ENCODE results near the gene TMEM106A. TPM values are rescaled to one million over a fixed set of nuclear protein-coding genes. Genes with fewer than 3 reads are reported as not detected.

The TMEM106A gene
- total and polyA plus RNA-seq, 9 of the 15 experiments (the other 6 are each of a cell fraction or from before 2014, with no cell fraction given), result 0.03 to 0.29 (median 0.15) TPM

DNA sequence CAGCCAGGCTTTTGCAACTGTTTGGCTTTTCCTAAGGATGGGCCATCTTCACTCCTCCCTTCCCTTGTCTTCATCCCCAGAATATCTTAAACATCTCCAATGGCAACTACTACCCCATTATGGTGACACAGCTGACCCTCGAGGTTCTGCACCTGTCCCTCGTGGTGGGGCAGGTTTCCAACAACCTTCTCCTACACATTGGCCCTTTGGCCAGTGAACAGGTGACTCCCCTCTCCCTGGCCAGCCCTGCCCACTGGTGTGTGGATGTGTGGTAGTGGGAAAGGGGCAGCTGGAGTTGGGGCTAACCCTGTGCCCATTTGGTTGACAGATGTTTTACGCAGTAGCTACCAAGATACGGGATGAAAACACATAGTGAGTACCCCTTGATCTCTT, 4.7 kb downstream of the TMEM106A start:
- in situ Hi-C loops (cut with MboI) (no loop called here), intact Hi-C loops (cut with micrococcal nuclease) (no loop called here)
- no peaks in the 10 kb centered on the region for H4K20me1 ChIP-seq (replicated peaks; ENCODE audit: control insufficient read depth, insufficient read depth, low read length)
- no peak overlapping the region for H3K4me2 ChIP-seq (ENCODE audit: insufficient read depth, low read length)
- WGBS (ENCODE audit: insufficient coverage, low coverage, missing lambda C conversion rate), result 44% methylated on average over 4 of the region's 4 CpGs
- H3K27me3 ChIP-seq (ENCODE audit: control insufficient read depth in 2 of 2, insufficient read depth in 2 of 2, low read length in 2 of 2), result no peaks in the 10 kb centered on the region
- H2AFZ ChIP-seq (ENCODE audit: low read depth, low read length), result no peak overlapping the region
- H3K36me3 ChIP-seq (ENCODE audit: control insufficient read depth, insufficient read depth, low read length), result no peaks in the 10 kb centered on the region; the same call in 2 of the 3 replicates
- TF ChIP-seq, protein P1, sequence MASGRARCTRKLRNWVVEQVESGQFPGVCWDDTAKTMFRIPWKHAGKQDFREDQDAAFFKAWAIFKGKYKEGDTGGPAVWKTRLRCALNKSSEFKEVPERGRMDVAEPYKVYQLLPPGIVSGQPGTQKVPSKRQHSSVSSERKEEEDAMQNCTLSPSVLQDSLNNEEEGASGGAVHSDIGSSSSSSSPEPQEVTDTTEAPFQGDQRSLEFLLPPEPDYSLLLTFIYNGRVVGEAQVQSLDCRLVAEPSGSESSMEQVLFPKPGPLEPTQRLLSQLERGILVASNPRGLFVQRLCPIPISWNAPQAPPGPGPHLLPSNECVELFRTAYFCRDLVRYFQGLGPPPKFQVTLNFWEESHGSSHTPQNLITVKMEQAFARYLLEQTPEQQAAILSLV (tag; IDR thresholded peaks at IDR 0.05), result no peak
- TF ChIP-seq STAG1 (CRISPR knock-in tag; IDR thresholded peaks at IDR 0.05; ENCODE audit: borderline replicate concordance), result no peak
- TF ChIP-seq NCOA1 (IDR thresholded peaks at IDR 0.05; ENCODE audit: low read depth), result no peak
- no peak for TF ChIP-seq NONO (IDR thresholded peaks at IDR 0.05; ENCODE audit: low read depth in 2 of 2, low read length in 1 of 2)
- no peak for TF ChIP-seq HNRNPLL (IDR thresholded peaks at IDR 0.05; ENCODE audit: low read depth, low read length, poor library complexity, severe bottlenecking)
- TF ChIP-seq, protein P2, sequence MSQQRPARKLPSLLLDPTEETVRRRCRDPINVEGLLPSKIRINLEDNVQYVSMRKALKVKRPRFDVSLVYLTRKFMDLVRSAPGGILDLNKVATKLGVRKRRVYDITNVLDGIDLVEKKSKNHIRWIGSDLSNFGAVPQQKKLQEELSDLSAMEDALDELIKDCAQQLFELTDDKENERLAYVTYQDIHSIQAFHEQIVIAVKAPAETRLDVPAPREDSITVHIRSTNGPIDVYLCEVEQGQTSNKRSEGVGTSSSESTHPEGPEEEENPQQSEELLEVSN (IDR thresholded peaks at IDR 0.05; ENCODE audit: borderline replicate concordance in 1 of 2, extremely low read depth in 1 of 2, insufficient read depth in 1 of 2, insufficient read length in 1 of 2, low read depth in 1 of 2, low read length in 1 of 2, poor library complexity in 1 of 2, severe bottlenecking in 1 of 2), result no peak
- TF ChIP-seq SMARCA4 (IDR thresholded peaks at IDR 0.05), result no peak
- no peak for TF ChIP-seq RFX1 (IDR thresholded peaks at IDR 0.05)
- TF ChIP-seq HDGF (IDR thresholded peaks at IDR 0.05), result no peak
- no peak for TF ChIP-seq SMARCE1 (IDR thresholded peaks at IDR 0.05)
- TF ChIP-seq, protein P3, sequence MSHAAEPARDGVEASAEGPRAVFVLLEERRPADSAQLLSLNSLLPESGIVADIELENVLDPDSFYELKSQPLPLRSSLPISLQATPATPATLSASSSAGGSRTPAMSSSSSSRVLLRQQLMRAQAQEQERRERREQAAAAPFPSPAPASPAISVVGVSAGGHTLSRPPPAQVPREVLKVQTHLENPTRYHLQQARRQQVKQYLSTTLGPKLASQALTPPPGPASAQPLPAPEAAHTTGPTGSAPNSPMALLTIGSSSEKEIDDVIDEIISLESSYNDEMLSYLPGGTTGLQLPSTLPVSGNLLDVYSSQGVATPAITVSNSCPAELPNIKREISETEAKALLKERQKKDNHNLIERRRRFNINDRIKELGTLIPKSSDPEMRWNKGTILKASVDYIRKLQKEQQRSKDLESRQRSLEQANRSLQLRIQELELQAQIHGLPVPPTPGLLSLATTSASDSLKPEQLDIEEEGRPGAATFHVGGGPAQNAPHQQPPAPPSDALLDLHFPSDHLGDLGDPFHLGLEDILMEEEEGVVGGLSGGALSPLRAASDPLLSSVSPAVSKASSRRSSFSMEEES (CRISPR knock-in tag; IDR thresholded peaks at IDR 0.05), result no peak
- TF ChIP-seq, protein P4, sequence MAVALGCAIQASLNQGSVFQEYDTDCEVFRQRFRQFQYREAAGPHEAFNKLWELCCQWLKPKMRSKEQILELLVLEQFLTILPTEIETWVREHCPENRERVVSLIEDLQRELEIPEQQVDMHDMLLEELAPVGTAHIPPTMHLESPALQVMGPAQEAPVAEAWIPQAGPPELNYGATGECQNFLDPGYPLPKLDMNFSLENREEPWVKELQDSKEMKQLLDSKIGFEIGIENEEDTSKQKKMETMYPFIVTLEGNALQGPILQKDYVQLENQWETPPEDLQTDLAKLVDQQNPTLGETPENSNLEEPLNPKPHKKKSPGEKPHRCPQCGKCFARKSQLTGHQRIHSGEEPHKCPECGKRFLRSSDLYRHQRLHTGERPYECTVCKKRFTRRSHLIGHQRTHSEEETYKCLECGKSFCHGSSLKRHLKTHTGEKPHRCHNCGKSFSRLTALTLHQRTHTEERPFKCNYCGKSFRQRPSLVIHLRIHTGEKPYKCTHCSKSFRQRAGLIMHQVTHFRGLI (CRISPR knock-in tag; IDR thresholded peaks at IDR 0.05), result no peak
- no peak for TF ChIP-seq SIRT6 (IDR thresholded peaks at IDR 0.05; ENCODE audit: low read depth, low read length)
- TF ChIP-seq PYGO2 (tag; IDR thresholded peaks at IDR 0.05), result no peak
- no peak for TF ChIP-seq ZC3H4 (CRISPR knock-in tag; IDR thresholded peaks at IDR 0.05; ENCODE audit: borderline replicate concordance)
- TF ChIP-seq ZFP36 (IDR thresholded peaks at IDR 0.05; ENCODE audit: low read depth, low read length, partially characterized antibody), result no peak
- no peak for TF ChIP-seq TAF9B (IDR thresholded peaks at IDR 0.05; ENCODE audit: partially characterized antibody)
- TF ChIP-seq ZBTB1 (CRISPR knock-in tag; IDR thresholded peaks at IDR 0.05; ENCODE audit: borderline replicate concordance, low read depth), result no peak
- H3K27ac ChIP-seq (ENCODE audit: extremely low read depth, low read depth, low read length), result no peak overlapping the region
- POLR2A ChIA-PET, result interaction anchor here (0.7 to 7.6 kb wide), 4 partner anchors 10 to 100 kb away, joined by 3 to 89 read pairs (median 7); no protein-coding TSS in a partner anchor
- no TSS peak for BruUV-seq (replicated peaks)
- ATAC-seq (no peak), DNase-seq (ENCODE audit: extremely low read depth in 1 of 4, low spot score in 3 of 4) (no peak), FAIRE-seq (no peak)
- peaks cover 3 to 9% of the 10 kb centered on the region in 2 experiments; a peak in 2 of 5 replicates for H3K4me1 ChIP-seq (replicated peaks in 1 of 2; ENCODE audit: control insufficient read depth in 2 of 2, insufficient read depth in 2 of 2, low read length in 2 of 2)
- H3K79me2 ChIP-seq (ENCODE audit: control insufficient read depth, insufficient read depth, low read length), result no peaks in the 10 kb centered on the region
- H3K9me3 ChIP-seq (replicated peaks; ENCODE audit: control insufficient read depth, insufficient read depth, low read depth, low read length), result no peaks in the 10 kb centered on the region
- CTCF ChIA-PET (ENCODE audit: low intra/inter-chr PET ratio), result no interaction called here
- H3K9ac ChIP-seq (ENCODE audit: insufficient read depth in 1 of 2, low read depth in 2 of 2, low read length in 2 of 2), result peak overlapping the region in 1 of 2 experiments; percentile 48; a peak in 1 of 4 replicates
- H3K9me1 ChIP-seq (ENCODE audit: control insufficient read depth, insufficient read depth, low read length), result no peaks in the 10 kb centered on the region
- no peak overlapping the region for H3K4me3 ChIP-seq

Data from K562 (cell line).